SK-N-SH (cell line): Measurements from ENCODE around the gene LPO.

Source experiments
- CTCF ChIP-seq: fragments of 200-600 bp; sonication (generic); IDR thresholded peaks from 2 replicates; pipeline ENCODE4 v1.6.1; 2017; ENCODE audit warnings: antibody characterized with exemption, mild to moderate bottlenecking, moderate library complexity
- POLR2AphosphoS5 ChIP-seq: IDR thresholded peaks from 2 replicates; pipeline ENCODE4 v1.6.1; 2012; ENCODE audit warnings: low read depth, low read length
- RAD21 ChIP-seq: IDR thresholded peaks from 2 replicates; pipeline ENCODE4 v1.6.1; 2012; ENCODE audit warnings: mild to moderate bottlenecking, low read length
- REST ChIP-seq: IDR thresholded peaks from 2 replicates; pipeline ENCODE4 v1.6.1; 2012; ENCODE audit warnings: mild to moderate bottlenecking, low read depth, low read length, moderate library complexity
- RXRA ChIP-seq: IDR thresholded peaks from 2 replicates; pipeline ENCODE4 v1.4.0; 2012; ENCODE audit warnings: low read depth, mild to moderate bottlenecking, borderline replicate concordance
- SMC3 ChIP-seq: IDR thresholded peaks from 2 replicates; pipeline ENCODE4 v1.6.1; 2012; ENCODE audit warnings: low read depth, low read length, improper control_type of control experiment

- TF ChIP-seq POLR2AphosphoS5: no peak
- no peak for TF ChIP-seq CTCF
- no peak for TF ChIP-seq RAD21
- no peak for TF ChIP-seq REST
- TF ChIP-seq RXRA: no peak
- no peak for TF ChIP-seq SMC3
These were observed 32.4 kb upstream of the LPO start for GRCh38 chr17:58205936-58206335.
